Nephron progenitor cell (in vitro differentiated cells): ENCODE data around the gene JPT2.

Experiments
- DNase-seq: peaks from one replicate; pipeline ENCODE4 v3.0.0; 2021
- H3K27ac Mint-ChIP-seq: 2 replicates; pipeline ENCODE4 v1.8.0; 2021; ENCODE audit warnings: mild to moderate bottlenecking, moderate library complexity, mixed read lengths
- H3K27me3 Mint-ChIP-seq: 2 replicates; pipeline ENCODE4 v1.8.0; 2021; ENCODE audit warnings: mild to moderate bottlenecking, low read depth, mixed read lengths; ENCODE audit not compliant: poor library complexity
- H3K36me3 Mint-ChIP-seq: 2 replicates; pipeline ENCODE4 v1.8.0; 2021; ENCODE audit warnings: low read depth, mixed read lengths
- H3K4me1 Mint-ChIP-seq: 2 replicates; pipeline ENCODE4 v1.8.0; 2021; ENCODE audit warnings: mixed read lengths
- H3K4me3 Mint-ChIP-seq: 2 replicates; pipeline ENCODE4 v1.8.0; 2021; ENCODE audit warnings: mild to moderate bottlenecking, moderate library complexity, mixed read lengths
- H3K9me3 Mint-ChIP-seq: 2 replicates; pipeline ENCODE4 v1.8.0; 2021; ENCODE audit warnings: mild to moderate bottlenecking, moderate library complexity, mixed read lengths
- CTCF ChIP-seq: fragments of 200-600 bp; sonication (generic); IDR thresholded peaks from 2 replicates; pipeline ENCODE4 v1.5.0; 2021; ENCODE audit warnings: antibody characterized with exemption

Gene JPT2

DNA sequence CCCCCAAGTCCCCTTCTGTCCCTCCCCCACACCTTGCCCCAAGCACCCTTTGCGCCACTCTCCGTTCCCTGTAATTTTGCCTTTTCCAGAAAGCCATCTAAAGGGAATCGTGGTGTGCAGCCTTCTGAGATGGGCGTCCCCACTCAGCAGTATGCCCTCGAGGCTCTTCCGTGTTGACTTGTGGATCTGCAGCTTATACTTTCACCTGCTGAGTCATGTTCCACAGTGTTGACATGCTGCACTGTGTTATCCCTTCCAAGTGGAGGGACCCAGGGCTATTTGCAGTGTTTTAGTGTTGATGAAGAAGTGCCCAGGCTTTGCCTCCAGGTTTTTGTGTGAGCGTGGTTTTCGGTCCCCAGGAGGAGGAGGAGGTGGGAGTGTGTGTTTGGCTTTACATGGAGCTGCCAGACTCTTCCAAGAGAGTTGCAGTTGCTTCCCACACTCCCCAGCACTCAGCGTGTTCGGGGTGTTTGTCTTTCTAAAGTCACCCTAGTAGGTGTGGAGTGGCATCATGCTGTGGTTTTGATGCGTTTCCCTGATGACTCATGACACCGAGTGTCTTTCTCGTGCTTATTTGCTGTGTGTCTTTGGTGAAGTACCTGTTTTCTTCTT lies 32.1 kb upstream of the JPT2 start:
- DNase-seq: no peak
- Mint-ChIP-seq H3K4me3 (no peak overlapping the region), H3K36me3 (peaks cover 83% of the 10 kb centered on the region), H3K9me3 (peaks cover 5% of the 10 kb centered on the region), H3K27me3 (peaks cover 5% of the 10 kb centered on the region), H3K27ac (peak overlapping the region; percentile 85), H3K4me1 (no peaks in the 10 kb centered on the region)
- no peak for TF ChIP-seq CTCF

GRCh38 chr16:1647856-1648255 lies 30.2 kb upstream of the JPT2 start:
- Mint-ChIP-seq H3K27me3 (peaks cover 7% of the 10 kb centered on the region), H3K36me3 (peaks cover 83% of the 10 kb centered on the region), H3K4me1 (no peaks in the 10 kb centered on the region), H3K9me3 (peaks cover 6% of the 10 kb centered on the region), H3K4me3 (no peak overlapping the region), H3K27ac (no peak overlapping the region)
- no peak for DNase-seq
- no peak for TF ChIP-seq CTCF

DNA sequence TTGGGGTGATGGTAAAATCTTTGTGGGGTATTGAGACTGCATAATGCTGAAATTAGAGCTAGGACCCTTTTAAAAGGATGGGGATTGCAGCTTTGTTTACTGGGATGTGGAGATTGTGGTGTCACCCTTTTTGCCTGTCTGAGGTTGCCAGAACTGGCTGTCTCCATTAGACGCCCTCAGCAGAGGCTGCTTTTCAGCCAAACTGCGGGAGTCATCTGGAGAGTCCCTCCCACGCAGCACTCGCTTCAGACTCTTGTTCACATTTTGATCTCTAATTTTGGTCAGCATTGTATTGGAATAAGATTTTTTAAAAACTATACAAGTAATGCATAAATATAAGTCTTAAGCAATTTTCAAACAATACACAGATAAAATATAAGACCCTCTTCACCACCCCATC lies 27.9 kb upstream of the JPT2 start:
- H3K27me3 Mint-ChIP-seq: peaks cover 6% of the 10 kb centered on the region
- peak overlapping the region; percentile 54 for H3K27ac Mint-ChIP-seq
- no peaks in the 10 kb centered on the region for H3K4me1 Mint-ChIP-seq
- peaks cover 80% of the 10 kb centered on the region for H3K36me3 Mint-ChIP-seq
- peaks cover 6% of the 10 kb centered on the region for H3K9me3 Mint-ChIP-seq
- no peak for DNase-seq
- H3K4me3 Mint-ChIP-seq: no peak overlapping the region
- no peak for TF ChIP-seq CTCF

DNA sequence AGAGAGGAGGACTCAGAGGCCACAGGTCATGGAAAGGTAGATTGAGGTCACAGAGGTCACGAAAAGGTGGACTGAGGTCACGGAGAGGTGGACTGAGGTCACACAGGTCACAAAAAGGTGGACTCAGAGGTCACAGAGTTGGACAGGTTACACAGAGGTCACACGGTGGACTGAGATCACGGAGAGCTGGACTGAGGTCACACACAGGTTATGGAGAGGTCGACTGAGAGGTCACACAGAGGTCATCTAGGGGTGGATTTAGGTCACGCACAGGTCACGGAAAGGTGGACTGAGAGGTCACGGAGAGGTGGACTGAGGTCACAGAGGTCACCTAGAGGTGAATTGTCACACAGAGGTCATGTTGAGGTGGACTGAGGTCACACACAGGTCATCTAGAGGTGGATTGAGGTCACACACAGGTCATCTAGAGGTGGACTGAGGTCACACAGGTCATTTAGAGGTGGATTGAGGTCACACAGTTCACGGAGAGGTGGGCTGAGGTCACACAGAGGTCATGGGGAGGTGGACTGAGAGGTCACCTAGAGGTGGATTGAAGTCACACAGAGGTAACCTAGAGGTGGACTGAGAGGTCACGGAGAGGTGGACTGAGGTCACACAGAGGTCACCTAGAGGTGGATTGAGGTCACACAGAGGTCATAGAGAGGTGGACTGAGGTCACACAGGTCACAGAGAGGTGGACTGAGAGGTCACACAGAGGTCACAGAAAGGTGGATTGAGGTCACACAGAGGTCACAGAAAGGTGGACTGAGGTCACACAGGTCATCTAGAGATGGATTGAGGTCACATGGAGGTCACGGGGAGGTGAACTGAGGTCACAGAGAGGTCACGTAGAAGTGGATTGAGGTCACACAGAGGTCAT lies 26.7 kb upstream of the JPT2 start:
- peaks cover 73% of the 10 kb centered on the region for H3K36me3 Mint-ChIP-seq
- no peaks in the 10 kb centered on the region for H3K4me1 Mint-ChIP-seq
- H3K27ac Mint-ChIP-seq: peak overlapping the region; percentile 97
- peaks cover 6% of the 10 kb centered on the region for H3K27me3 Mint-ChIP-seq
- TF ChIP-seq CTCF: no peak
- H3K4me3 Mint-ChIP-seq: no peak overlapping the region
- peaks cover 6% of the 10 kb centered on the region for H3K9me3 Mint-ChIP-seq
- no peak for DNase-seq

GRCh38 chr16:1651974-1652312 lies 26.1 kb upstream of the JPT2 start:
- Mint-ChIP-seq H3K4me3 (no peak overlapping the region), H3K36me3 (peaks cover 67% of the 10 kb centered on the region), H3K4me1 (no peaks in the 10 kb centered on the region), H3K27me3 (peaks cover 6% of the 10 kb centered on the region), H3K27ac (peak overlapping the region; percentile 97), H3K9me3 (peaks cover 6% of the 10 kb centered on the region)
- TF ChIP-seq CTCF: no peak
- DNase-seq: no peak
